NB4 (cell line): ENCODE measurements around the gene ZNF24.

Source experiments
- MYC ChIP-seq: IDR thresholded peaks from 2 replicates; pipeline ENCODE4 v1.6.1; 2011; ENCODE audit warnings: low read depth, low read length
- POLR2A ChIP-seq: IDR thresholded peaks from 2 replicates; pipeline ENCODE4 v1.6.1; 2011; ENCODE audit warnings: mild to moderate bottlenecking; ENCODE audit not compliant: insufficient read length; ENCODE audit errors: extremely low read depth
- TF ChIP-seq, protein P1 (sequence below): IDR thresholded peaks from one replicate; pipeline ENCODE4 v1.5.1; 2012; ENCODE audit warnings: low read depth, low read length

DNA sequence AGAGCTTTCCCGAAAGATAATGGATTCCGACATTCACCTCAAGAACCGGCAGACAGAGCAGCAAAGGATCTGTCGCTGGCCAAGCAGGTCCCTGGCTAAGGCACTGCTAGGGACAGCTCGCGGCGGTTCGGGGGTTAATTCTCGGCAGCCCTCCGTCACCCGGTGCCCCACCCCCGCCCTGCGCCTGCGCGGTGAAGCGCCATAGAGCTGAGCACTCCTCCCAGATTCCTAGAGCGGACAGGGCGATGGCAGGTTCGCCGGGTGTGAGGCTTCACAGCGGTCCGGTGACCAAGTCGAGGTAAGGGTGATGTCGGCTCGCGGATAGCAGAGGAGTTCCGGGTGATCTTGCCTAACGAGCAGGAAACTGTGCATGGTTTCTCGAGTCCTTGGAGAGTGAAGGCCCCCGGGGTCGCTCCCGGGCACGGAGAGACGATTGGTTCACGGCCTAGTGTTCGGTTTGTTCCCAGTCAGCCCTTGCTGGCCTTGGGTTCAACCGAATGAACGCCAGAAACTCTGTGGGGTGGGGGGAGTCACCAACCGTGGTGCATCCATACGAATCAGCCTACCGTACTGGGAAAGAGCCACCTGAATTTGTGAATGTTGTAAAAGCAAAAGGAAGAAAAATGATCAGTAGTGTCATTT is 54.0 kb downstream of the ZNF24 start, which contains the start of gene ZSCAN30:
- TF ChIP-seq, protein P1, sequence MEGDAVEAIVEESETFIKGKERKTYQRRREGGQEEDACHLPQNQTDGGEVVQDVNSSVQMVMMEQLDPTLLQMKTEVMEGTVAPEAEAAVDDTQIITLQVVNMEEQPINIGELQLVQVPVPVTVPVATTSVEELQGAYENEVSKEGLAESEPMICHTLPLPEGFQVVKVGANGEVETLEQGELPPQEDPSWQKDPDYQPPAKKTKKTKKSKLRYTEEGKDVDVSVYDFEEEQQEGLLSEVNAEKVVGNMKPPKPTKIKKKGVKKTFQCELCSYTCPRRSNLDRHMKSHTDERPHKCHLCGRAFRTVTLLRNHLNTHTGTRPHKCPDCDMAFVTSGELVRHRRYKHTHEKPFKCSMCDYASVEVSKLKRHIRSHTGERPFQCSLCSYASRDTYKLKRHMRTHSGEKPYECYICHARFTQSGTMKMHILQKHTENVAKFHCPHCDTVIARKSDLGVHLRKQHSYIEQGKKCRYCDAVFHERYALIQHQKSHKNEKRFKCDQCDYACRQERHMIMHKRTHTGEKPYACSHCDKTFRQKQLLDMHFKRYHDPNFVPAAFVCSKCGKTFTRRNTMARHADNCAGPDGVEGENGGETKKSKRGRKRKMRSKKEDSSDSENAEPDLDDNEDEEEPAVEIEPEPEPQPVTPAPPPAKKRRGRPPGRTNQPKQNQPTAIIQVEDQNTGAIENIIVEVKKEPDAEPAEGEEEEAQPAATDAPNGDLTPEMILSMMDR: no peak
- TF ChIP-seq POLR2A (peak; percentile 48), MYC (peak; percentile 47)
